NT2/D1 (cell line): ENCODE data around the gene APC.

ENCODE experiments used
- YY1 ChIP-seq: IDR thresholded peaks from 2 replicates; pipeline ENCODE4 v1.6.1; 2011; ENCODE audit not compliant: insufficient read length, insufficient read depth
- ZNF274 ChIP-seq: IDR thresholded peaks from 2 replicates; pipeline ENCODE4 v1.6.1; 2011; ENCODE audit warnings: mild to moderate bottlenecking, low read depth, low read length

DNA sequence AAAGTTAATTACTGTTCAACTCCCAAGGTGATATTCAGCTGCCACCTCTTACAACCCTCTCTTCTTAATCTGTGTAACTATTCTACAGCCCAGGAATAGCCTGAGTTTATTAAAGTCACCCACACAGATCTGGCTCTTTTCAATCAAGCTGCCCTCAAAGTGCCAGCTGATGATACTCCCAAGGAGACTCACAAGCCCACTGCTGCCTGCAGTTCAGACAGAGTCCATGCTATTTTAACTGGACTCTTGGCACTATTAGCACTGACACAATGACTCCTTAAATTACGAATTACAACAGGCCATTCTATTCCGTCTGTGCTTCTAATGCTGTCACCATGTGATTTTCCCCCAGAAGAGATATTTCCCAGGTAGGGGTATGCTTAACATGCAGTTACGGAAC lies 158.0 kb downstream of the APC start:
- TF ChIP-seq YY1 (no peak), ZNF274 (no peak)
